ENCODE measurements around the gene IQCK.
A peak's percentile ranks its signal among the peaks of the same experiment; 100 is the strongest.

The IQCK gene

DNA sequence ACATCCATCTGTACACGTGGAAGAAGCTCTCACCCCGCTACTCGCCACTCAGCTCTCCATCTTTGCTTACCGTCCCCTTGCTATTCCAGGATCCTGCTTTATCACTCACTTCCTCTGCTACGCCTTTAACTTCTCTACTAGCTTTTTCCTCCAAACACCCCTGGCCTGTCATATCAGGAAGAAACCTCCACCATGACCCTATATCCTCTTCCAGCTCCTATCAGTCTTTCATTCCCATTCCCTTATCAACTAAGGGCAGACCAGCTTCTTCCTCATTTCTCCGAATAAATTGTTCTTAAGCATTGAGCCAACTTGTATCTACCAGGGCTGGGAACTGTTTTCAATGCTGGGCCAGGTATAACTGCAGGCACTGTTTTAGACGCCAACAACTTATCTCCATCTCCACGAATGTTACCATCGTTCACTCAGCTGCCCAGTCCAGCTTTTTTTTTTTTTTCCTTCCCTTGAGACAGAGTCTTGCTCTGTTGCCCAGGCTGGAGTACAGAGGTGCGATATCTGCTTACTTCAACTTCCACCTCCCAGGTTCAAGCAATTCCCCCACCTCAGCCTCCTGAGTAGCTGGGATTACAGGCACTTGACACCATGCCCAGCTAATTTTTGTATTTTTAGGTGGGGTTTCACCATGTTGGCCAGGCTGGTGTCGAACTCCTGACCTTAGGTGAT, 4.3 kb downstream of the IQCK start:
- DNase-seq, result no peak

DNA sequence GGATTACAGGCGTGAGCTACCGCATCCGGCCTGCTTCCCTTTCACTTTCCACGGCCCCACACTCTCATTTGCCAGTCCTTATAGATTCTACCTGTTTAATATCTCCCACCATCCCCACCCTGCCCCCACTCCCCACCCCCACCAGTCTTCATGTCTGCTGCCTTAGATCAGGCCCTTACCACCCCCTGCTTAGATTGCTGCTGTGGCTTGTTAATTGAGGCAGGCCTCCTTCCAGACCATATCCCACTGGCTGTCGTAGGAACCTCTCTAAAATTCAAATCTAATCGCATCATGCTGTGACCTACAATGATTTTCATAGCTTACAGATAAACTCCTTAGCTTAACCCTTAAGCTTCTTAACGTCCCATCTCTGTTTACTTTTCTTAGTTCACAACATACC, 4.9 kb downstream of the IQCK start:
- no peak for DNase-seq

DNA sequence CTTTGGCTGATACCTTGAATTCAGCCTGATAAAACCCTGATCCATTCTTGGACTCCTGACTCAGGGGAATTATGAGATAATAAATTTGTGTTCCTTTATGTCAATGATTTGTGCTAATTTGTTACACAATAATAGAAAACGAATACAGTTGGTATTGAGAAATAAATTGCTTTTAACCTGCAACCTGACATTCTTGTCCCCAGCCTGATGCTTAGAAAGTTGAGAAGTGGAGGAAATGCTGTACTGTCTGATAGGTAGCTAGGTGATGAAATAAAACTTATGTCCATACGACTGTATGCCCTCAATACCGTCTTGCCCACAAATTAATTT, 10.5 kb downstream of the IQCK start:
- DNase-seq, result no peak

DNA sequence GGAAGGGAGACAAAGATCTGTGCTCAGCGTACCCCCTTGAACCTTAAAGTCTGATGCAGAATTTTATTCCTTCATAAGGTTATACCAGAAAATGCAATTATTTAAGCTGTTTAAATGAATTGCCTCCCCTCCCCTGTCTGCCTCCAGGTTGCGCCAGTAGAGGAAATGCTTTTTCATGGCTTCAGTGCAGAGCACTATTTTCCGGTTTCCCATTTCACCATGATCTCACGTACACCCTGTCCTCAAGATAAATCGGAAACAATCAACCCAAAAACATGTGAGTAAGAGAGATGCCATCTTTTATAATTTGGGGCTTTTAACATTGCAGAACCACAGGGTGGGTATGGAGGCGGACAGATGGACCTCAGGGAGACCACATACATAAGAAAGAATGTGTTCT, 15.5 kb downstream of the IQCK start:
- no peak for DNase-seq

DNA sequence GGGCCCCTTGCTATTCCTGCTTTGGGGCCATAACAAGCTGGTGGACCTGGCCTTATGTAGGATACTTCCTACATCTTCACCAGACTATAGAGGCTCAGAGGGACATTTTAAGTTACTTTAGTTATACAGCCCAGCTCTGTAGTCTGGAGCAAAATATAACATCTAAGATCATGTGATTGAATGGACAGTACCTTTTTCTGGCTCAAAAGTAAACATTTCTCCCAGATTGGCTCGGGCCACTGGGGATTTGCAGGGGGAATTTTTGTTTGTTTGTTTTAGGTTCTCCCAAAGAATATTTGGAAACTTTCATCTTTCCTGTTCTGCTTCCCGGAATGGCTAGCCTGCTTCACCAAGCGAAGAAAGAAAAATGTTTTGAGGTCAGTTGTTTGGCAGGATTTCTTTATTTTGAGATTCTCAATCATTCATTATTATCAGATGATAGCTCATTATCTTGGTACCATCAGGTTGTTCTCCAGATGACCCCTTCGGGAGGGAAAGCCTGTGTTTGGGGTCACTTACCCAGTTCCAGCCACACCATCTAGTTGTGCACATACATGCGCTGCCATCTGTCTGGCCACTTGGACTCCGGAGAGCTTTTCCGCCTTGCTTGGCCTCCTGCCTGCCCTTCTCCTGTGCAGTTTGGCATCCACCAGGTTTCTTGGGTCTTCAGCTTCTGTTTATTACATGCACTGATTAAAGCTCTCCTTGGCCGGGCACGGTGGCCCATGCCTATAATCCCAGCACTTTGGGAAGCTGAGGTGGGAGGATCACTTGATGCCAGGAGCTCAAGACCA, 17.2 kb downstream of the IQCK start:
- DNase-seq, result no peak

DNA sequence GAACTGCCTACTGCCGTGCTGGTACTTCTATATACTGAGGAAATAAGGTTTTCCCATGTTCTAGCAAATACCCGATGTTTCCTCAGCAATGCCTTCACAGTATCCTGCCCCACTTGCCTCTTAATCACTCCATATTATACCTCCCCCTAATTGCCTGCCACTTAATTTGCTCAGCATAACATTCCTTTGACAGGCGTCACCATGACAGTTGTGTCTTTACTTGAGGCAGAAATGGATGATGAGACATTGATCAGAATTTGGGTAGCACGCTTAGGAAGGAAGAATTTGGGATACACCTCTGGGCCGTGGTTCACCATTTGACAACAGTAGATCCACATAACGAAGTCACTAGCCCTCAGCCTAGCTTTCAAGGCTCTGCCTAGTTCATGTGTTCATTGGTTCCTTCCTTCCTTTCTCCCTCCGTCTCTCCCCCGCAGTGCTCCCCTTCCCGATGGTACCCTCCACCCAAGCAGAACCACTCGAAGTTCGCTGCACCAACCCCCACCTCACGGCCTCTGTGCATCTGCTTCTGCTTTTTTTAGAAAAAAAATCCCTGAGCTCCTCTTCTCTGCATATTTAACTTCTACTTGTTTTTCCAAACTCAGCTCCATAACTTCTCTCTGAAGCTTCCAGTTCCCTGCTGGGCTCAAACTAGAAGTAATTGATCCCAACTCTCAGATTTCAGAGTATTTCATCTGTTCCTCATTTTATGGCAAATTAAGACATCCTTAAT, 19.4 kb downstream of the IQCK start:
- no peak for DNase-seq

DNA sequence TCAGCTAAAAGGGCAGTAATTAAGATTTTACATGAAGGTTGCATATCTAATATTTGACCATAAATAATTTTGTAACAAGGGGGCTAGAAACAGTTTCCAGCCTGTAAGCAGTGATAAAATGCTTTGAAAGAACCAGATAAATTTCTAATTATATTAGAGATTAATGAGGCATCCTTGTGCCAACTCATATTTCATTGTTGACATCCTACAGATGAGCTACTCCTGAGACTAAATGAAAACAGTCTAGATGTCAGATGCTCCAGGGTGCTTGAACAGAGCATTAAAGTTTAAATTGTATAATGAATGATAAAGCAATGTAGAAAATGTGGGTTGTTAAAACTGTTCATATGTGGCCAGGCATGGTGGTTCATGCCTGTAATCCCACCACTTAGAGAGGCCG, 23.3 kb downstream of the IQCK start:
- DNase-seq, result no peak

DNA sequence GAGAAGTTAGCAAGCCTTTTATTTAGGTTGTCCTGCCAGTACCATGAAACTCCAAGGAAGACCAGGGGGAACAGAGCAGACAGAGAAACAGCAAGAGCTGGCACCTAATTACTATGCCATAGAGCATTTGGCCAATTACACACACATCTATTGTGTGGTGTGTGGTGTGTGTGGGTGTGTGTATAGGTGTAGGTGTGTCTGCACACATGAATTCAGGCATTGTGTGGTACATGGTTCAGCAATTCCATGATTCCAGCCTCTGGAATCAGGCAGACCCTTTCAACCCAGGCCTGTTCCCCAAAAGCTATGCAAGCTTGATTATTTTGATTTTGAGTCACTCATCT, 25.7 kb downstream of the IQCK start:
- DNase-seq, result no peak

DNA sequence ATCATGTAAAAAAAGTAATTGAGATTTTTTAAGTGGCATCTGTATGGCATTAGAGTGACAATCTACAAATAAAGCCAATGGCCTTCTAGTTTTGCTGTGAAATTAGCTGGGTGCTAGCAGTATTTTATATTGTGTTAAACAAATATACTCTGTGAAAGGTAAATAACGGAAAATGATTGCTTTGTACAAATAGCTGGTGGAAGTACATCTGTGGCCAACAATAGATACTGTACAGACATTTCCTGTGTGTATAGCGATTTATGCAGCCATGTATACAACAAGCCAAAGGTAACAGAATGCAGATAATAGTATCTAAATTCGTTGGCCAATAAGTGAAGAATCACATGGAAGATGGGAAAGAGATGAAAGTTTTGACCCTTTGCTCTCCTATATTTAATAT, 26.6 kb downstream of the IQCK start:
- DNase-seq, result no peak

DNA sequence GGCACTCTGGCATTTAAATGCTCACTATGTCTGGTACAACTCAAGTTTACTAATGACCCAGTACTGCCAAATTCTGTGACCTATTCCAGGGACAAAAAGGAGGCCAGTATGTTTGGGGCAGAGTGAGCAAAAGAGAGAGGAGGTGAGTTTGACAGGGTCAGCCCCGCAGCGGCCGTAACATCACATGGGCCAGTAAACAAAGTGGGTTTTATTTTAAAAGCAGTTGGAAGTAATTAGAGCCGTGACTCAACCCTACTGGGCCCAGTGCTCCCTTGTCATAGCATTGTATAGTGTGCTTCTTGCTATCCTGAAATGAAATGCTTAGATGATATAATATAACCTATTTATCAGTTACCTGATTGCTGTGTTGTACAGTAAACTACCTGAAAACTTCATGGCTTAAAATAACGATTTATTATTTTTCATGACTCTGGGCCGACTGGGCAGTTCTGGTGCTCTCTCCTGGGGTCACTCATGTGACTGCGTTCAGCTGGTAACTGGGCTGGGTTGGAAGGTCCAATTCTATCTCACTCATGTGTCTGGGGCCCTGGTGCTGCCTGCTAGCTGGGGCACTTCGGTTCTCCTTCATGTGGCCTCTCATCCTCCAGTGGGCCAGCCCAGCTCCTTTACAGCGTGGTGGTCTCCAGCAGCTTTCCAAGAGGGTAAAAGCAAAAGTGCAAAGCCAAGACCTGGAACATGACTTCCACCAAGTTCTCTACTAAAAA, 27.4 kb downstream of the IQCK start:
- DNase-seq, result no peak

DNA sequence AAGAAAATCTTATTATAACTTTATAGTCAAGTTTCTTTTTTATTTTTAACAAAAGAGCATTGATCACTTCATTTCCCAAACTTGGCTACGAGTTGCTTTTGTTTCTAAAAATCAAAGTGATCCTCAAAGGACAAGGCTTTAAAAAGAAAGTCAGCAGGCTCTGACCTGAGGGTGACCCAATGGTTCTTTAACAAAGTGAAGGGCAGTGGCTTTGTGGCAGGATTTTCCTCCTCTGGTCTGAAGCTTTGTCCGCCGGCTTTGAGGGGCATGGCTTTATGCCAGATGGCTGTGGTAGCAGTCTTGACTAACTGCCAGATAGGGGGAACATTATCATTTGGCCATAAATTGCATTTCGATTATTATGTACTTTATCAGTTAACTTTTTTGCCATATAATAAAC, 28.5 kb downstream of the IQCK start:
- DNase-seq, result peak; percentile 31

DNA sequence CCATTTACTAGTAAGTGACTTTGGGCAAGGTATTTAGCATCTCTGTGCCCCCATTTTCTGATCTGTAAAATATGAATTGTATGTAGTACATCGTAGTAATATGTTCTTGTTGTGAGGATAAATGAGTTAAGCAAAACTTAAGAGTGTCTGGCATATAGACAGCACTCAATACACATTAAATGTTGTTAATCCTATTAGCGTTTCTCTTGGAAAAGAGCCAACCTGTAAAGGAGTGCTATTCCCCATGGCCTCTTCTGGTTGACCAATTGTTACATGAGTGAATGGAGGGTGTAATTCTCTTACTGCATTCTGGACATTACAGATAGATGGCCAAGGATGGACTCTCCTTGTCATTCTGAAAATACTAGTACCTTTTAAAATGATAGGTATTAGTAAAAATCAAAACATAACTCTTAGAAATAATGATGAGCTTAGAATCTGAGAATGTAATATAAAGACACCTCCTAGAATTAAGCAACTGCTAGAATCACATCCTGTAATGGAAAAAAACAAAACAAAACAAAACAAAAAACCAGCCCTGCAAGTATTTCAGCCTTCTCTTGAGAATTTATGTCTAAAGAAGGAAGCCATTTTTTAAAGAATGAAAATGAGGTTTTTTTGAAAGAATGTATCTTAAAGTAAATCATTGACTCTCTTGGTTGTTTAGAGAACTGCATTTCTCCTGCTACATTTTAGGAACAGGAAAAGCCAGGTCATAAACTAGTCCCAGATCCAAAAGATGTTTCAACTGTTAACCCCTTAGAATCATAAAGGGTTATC, 30.5 kb downstream of the IQCK start:
- no peak for DNase-seq

DNA sequence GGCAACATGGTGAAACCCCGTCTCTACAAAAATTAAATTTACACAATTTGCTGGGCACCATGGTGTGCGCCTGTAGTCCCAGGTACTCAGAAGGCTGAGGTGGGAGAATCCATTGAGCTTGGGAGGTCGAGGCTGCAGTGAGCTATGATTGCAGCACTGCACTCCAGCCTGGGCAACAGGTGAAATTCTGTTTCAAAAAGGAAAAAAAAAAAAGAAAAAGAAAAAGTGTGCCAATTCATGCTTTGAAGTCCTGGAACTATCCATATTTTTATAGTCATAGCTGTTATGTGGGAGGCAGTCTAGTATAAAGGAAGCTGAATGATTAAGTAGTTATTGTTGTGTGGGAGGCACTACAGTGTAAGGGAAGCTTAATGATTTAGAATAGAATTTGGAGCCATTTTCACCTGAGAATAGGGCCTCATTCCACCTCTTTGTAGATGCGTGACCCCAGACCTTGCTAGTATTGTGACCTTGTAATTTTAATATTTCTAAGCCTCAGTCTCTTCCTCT, 31.6 kb downstream of the IQCK start:
- no peak for DNase-seq

DNA sequence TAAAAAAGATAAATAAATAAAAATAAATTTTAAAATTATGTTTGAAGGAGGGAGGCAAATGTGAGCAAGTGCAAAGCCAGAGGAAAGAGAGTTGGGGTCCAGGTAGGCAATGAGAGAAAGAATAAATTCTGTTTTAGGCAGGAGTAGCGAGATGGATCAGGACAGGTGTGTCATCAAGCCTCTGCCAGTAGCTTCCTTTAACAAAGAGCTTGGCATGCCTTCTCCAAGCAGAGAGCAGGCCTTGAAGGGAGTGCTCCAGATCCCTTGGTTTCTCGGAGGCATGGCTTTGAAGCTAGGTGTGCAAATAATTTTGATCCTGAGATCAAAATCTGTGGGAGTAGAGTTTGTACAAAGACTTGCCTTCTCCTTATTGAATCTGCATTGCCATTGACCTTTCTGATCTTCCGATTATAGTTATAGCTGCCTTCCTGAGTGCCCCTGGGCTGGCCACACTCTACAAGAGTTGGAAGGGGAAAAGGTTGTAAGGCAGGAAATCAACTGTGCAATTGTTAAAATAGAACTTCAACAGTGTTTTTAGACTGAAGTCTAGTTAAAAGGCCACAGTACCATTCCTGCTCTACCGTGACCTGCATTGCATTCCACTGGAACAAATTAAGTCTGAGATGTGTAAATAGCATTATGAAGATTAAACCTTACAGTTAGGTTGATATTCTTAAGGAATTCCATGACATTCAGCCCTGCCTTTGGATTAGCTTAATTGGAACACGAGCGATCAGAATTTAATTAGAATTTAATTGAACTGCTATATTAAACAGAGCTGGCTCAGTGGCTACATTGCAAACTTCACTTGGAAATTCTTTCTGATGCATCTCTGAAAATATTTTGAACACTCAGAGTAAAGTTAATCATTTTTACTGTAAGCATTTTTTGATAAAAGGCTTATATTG, 33.7 kb downstream of the IQCK start:
- DNase-seq, result no peak

DNA sequence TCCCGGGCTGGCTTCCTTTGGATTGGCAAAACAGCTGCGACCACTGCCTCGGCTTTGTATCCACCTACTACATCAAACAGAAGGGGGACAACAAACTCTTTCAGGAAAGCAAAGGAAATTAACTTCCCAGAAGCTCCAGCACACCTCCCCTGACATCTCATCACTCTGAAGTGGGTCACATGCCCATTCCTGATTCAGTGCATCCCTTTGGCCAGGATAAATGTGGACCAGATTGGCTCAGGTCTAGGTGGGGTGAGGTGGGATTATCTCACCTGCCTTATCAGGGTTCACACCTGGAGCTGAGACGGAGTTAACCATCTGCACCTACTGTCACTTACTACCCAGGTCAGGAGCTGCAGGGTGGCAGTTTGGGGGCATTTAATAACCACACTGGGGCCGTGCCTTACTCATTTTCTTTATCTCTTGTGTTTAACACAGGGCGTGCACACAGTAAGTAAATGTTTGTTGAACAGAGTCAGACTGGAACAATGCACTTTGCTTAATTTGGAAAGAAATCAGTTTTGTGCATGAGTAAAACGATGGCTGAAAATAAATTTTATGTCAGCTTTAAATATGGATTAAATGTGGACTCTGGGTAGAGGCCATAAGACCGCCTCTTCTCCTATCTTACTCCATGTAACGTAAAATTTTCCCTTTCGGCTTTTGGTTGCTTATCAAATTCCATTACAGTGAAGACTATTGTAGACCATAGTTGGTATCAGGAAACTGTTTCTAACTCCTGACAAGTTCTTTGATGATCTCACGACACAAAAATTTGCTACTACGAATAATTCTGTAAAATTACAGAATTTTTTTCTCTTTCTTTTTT, 36.0 kb downstream of the IQCK start:
- DNase-seq, result no peak

DNA sequence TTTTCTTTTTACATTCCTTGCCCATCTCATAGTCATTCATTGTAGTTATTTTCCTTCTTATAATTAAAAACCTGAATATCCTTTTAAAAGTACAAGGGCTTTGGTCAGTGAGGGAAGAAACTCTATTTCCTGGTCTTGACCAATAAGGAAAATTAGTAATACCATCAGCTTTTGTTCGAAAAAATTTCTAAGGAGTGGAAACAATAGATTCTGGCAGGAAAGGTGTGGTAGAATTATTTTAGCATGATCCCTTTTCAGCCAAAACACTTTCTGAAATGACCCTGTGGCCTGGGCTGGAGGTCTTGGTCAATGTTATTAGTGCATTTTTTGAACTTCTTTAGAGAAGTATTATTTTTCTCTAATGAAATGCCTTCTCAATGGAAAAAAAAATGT, 36.6 kb downstream of the IQCK start:
- no peak for DNase-seq

DNA sequence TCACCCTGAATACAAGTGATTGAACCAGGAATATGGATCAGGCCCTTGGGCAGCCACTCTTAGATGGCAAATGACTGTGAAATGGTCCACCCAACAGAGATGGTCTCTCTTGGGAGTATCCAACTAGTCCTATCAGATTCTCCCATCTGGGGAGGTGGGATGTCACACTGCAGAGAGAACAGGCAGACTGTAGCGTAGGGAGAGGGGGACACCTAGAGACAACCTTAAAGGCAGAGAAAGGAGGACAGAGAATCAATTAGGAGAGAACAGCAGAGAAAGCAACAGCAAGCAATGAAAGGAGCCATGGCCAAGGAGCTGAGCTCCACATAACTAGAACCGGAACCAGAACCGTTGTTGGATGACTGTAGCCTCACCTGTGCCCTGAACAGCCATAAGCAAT, 37.2 kb downstream of the IQCK start:
- DNase-seq, result no peak

DNA sequence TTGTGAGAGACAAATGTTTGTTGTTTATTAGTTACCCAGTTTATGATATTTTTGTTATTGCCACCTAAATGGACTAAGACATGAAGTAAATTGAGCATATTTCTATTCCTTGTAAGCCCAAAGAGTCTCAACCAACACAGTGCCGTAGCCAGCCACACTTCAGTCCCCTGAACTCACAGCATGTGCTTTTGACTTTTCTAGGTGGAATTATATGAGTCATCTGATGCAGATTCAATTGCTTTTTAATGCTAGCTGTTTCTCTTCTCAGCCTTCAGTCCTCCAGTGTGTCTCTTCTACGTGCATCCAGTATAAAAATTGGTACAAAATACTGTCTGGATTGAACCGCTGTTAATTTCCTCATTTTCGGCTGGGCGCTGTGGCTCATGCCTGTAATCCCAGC, 39.0 kb downstream of the IQCK start:
- no peak for DNase-seq

DNA sequence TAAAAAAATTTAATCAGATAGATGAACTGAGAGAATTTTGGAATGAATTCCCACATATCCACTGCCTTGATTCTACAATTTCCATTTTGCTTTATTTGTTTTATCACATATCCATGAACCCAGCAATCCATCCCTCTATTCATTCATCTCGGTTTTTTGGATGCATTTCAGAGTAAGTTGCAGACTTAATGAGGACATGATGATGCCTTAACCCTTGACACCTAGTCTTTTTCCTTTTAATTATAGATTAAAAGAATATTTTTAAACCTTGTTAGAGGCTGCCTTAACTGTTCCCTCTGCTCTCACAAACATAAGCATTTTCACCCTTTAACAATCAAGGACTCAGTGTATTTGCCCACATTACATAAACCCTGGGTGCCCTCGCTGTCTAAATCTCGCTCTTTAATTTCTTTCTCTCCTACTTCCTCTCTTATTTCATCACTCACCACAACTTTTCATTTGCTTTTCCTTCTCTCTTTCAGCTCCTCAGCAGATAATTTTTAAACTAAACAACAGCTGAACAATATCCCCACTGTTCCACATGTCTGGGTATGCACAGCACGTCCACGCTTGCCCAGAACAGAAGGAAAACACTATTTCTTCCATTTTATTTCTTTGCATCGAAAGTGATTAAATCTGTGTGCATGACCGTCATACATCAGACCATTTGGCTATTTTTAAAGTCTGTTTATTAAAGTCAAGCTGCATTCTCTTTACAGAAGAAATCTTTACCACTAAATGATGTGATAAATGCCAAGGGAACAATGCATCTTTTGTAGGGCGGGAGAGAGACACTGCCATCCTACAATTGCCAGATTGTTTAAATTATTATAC, 39.9 kb downstream of the IQCK start:
- no peak for DNase-seq

All from right hindlimb (tissue), 1 donor.